ENCODE measurements around the gene CHL1.

The CHL1 gene

GRCh38 chr3:277873-278272, 81.3 kb downstream of the CHL1 start:
- DNase-seq (ENCODE audit: low read depth in 2 of 2, low spot score in 1 of 2), result no peak

GRCh38 chr3:278300-279064, 81.9 kb downstream of the CHL1 start:
- DNase-seq (ENCODE audit: low read depth in 2 of 2, low spot score in 1 of 2), result no peak

DNA sequence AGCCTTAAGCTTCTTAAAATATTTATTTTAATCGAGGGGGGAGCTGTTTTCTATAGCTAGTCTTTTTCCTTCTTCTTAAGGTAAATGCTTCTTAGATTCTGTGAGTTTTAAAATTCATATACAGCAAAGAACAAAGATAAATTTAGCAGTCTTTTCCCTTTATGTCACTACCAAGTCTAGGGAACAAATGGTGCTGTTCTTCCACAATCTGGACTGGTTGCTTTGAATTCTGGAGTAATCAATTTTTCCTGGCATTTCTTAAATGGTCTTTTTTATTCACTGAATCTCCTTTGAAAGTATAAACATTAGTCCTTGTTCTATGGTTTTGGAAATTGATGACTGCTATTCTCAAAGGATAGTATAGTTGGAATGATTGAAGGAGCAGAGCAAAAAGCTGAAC, 82.8 kb downstream of the CHL1 start:
- DNase-seq (ENCODE audit: low read depth in 2 of 2, low spot score in 1 of 2), result no peak

GRCh38 chr3:280681-281080, 84.1 kb downstream of the CHL1 start:
- no peak for DNase-seq (ENCODE audit: low read depth in 2 of 2, low spot score in 1 of 2)

- no peak for DNase-seq (ENCODE audit: low read depth in 2 of 2, low spot score in 1 of 2)
Measured at GRCh38 chr3:284322-284721, 87.8 kb downstream of the CHL1 start.

- DNase-seq (ENCODE audit: low read depth in 2 of 2, low spot score in 1 of 2), result no peak
Measured at GRCh38 chr3:288417-288816, 91.9 kb downstream of the CHL1 start.

GRCh38 chr3:291028-291427, 94.5 kb downstream of the CHL1 start:
- no peak for DNase-seq (ENCODE audit: low read depth in 2 of 2, low spot score in 1 of 2)

DNA sequence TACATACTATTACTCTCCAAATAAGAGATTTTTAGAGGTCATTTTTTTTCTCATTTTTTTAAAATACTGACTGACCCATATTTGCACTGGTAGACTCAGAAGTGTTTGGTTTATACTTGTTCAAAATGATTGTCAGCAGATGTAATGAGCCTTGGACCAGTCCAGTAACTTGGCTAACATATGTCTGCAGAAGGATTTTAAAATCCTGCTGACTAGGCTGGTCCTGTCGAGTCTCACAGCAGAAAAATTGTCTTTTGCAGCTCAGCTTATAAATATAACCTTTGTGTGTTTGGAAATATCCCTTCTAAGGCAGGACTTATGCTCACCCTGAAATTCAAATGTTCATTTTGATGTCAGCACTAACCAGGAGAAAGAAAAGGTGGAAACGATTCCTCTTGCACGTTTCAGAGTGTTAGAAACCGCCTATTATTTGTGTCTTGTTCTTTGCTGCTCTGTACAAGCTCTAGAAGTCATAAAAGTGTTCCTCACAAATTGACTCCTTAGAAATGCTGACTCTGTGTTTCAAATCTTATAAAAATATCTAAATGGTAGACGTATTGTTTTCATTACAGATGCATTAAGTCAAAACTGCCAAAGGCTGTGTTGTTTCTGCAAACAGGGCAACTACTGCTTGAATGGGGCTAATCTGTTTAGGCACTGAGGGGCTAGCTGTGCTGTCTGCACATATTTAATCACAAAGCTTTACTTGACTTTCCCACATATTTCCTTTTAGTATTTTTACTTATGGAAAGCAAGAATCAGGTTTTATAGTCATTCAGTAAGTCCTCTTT, 95.3 kb downstream of the CHL1 start:
- DNase-seq (ENCODE audit: low read depth in 2 of 2, low spot score in 1 of 2), result no peak

GRCh38 chr3:294096-294495, 97.5 kb downstream of the CHL1 start:
- DNase-seq (ENCODE audit: low read depth in 2 of 2, low spot score in 1 of 2), result no peak

GRCh38 chr3:294581-294980, 98.0 kb downstream of the CHL1 start:
- DNase-seq (ENCODE audit: low read depth in 2 of 2, low spot score in 1 of 2), result no peak

GRCh38 chr3:295166-295565, 98.6 kb downstream of the CHL1 start:
- no peak for DNase-seq (ENCODE audit: low read depth in 2 of 2, low spot score in 1 of 2)

DNA sequence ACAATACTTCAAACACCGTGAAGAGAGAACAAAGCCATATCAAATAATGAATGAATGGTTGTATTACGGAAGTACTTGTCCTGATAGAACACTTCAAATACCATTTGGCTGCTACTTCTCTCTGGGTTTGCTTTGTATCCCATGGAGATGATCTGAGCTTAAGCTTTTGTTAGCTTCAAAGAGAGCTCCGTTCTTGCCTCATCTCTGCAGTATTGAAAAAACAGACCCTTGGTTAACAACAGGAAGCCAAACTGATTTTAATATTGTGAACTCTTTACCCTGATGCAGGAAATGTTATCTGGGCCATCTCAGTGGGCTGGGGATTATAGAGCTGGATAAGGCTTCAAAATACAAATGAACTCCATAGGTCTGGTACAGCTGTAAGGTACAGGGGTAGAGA, 101.0 kb downstream of the CHL1 start:
- no peak for DNase-seq (ENCODE audit: low read depth in 2 of 2, low spot score in 1 of 2)

- DNase-seq (ENCODE audit: low read depth in 2 of 2, low spot score in 1 of 2), result no peak
Measured at GRCh38 chr3:299590-300301, 103.2 kb downstream of the CHL1 start.

- DNase-seq (ENCODE audit: low read depth in 2 of 2, low spot score in 1 of 2), result no peak
Measured at GRCh38 chr3:307182-307581, 110.6 kb downstream of the CHL1 start.

GRCh38 chr3:308597-309321, 112.2 kb downstream of the CHL1 start:
- no peak for DNase-seq (ENCODE audit: low read depth in 2 of 2, low spot score in 1 of 2)

DNA sequence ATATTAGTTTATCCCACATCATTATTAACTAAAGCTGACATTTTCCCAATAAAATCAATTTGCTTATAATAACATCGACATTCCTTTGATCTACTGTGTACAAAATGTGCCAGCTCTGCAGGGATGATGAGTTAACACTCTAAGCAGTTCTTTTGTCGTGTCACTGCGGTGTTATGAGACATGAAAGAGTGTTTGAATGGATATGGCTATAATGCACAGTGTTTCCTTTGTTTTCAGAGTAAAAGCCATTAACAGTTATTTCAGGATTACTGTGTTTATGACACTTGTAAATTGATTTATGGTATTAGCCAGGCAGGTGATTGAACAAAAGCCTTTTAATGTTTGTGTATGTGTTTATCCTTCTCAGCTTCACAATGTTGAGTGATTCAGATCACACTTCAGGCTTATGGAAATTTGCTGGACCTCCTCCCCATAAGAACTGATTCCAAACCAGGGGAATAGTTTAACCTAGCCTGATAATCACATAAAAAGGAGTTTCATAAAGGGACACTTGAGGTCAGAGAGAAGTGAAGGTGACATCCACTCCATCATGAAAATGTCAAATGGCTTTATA, 115.7 kb downstream of the CHL1 start:
- no peak for DNase-seq (ENCODE audit: low read depth in 2 of 2, low spot score in 1 of 2)

- DNase-seq (ENCODE audit: low read depth in 2 of 2, low spot score in 1 of 2), result no peak
Measured at GRCh38 chr3:312911-313310, 116.3 kb downstream of the CHL1 start.

DNA sequence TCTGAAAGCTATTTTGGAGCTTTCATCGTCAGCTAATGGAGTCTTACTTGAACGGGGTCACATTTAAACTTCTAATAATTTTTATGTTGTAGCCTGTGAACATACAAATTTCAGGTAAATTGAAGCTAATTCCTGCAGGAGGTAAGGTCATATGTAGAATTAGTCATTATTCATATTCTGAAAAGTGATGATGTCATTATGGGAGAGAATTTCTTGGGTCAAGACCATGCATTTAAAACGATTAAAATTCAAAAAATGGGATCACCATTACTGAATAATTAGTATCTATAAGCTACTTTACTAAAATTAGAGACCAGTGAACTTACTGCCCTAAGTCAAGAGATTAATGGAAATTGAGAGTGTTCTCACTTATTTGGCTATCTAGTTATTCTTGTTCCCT, 120.4 kb downstream of the CHL1 start:
- no peak for DNase-seq (ENCODE audit: low read depth in 2 of 2, low spot score in 1 of 2)

DNA sequence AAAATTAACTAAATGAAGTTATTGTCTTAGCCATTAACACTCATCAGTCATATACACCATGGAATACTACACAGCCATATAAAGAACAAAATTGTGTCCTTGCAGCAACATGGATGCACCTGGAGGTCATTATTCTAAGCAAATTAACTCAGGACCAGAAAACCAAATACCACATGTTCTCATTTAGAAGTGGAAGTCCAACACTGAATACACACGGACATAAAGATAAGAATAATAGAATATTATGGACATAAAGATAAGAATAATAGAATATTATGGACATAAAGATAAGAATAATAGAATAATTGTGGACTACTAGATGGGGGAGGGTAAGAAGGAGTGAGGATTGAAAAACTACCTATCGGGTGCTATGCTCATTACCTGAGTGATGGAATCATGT, 122.3 kb downstream of the CHL1 start:
- no peak for DNase-seq (ENCODE audit: low read depth in 2 of 2, low spot score in 1 of 2)

DNA sequence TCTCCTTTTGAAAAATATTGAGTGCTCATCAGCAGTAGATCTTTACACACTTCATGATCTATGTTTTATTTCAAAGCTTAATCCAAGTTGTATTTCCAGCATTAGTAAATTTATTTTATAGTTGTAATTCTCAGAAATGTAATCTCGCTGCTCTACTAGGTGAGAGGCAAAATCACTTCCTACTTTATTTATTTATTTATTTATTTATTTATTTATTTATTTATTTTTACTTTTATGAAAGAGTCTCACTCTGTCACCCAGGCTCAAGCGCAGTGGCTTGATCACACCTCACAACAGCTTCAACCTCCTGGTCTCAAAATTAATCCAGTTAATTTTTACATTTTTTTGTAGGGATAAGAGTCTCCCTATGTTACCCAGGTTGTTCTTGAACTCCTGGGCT, 127.9 kb downstream of the CHL1 start:
- DNase-seq (ENCODE audit: low read depth in 2 of 2, low spot score in 1 of 2), result no peak

GRCh38 chr3:325495-325894, 128.9 kb downstream of the CHL1 start:
- DNase-seq (ENCODE audit: low read depth in 2 of 2, low spot score in 1 of 2), result no peak
